Nucleus accumbens (tissue), 56 donors: Measurements from ENCODE around the gene MRPS6.
A peak's percentile ranks its signal among the peaks of the same experiment; 100 is the strongest.

Source experiments
- DNase-seq, 56 donors: peaks; one replicate each; lab custom pipeline; 2025; lab: John Stamatoyannopoulos, UW

The MRPS6 gene

DNA sequence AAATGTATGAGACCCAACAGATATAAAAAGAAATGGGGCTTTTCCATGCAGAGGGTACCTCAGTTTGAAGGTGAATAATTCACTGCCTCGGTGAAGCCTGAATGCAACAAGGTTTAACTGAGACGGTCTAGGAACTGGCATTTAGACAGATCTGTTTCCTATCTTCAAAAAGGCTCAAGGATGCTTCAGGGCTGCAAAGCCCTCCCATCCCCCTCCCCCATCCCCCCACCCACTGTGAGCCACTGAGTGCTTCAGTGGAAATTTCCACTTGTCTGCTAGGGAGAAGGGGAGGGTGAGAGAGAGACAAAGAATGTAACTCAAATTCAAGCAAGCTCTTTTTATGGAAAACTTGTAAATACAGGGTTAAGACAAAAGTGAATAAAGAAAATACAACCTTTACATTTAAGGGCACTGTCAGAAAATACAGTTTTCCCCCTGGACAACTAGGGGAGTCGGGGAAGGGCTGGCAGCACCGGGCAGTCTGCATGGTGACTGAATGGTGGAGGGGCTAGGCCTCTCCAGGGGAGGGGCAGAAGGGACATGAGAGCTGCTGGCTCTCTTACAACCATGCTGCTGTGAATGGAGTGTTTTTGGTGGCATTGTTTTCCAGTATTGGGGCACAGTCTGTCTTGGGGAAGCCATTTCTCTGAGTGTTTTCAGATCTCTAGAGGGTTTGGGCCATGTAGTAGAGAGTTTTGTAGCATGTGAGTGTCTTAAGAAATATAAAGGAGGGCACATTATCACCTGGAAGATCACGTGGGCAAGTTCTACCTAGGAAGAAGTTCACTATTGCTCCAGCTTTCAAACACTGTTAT lies 56.7 kb downstream of the MRPS6 start:
- peak in 6 of 56 donors; percentile 13 to 51 (median 26) for DNase-seq

DNA sequence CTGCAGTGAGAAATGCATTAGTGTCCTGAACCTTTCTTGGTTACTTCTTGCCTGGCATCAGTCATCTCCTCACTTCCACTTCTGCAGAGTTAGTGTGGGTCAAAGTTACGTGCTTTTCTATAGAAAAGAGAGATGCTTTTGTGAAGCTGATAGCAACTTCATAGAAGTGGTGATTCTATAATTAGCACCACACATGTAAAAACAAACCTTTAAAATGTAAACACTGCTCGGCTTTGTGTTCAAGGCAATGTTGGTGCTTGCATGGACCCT lies 57.3 kb downstream of the MRPS6 start:
- DNase-seq: no peak

DNA sequence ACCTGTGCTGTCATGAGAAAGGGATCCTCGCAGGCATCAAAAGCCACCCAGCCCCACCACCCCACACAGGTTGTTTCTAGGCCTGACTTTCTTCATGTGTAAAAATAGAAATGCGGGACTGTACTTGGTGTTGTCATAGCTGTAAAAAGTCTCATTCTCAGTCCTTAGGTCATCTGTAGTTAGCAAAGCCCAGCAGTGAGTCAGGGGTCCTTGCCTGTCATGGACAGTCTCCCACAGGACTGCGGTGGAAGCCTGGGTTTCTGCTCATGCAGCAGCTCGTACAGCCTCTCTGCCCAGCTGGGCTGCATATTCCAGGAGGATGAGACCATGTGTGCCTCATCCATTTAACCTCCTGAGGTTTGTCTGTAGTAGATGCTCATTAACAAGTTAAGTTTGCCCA lies 58.2 kb downstream of the MRPS6 start:
- no peak for DNase-seq

DNA sequence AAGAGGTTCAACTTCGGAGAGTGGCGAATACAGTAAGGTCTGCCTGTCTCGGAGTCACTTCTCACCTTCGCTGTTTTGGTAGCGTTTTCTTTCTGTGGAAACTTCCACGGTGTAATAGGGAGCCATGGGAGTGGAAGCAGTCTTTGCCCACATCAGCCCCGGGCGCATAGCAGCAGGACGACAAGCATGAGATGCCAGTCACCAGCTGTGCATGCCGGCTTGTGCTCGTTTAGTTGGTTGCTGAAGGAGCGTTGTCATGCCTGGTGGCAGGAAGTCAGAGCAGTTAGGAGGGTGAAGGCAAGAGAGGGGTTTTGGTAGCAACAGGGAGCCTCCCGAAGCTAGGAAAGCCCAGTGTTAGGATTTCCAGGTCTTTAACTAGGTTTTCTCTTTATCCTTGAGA lies 58.8 kb downstream of the MRPS6 start:
- no peak for DNase-seq

DNA sequence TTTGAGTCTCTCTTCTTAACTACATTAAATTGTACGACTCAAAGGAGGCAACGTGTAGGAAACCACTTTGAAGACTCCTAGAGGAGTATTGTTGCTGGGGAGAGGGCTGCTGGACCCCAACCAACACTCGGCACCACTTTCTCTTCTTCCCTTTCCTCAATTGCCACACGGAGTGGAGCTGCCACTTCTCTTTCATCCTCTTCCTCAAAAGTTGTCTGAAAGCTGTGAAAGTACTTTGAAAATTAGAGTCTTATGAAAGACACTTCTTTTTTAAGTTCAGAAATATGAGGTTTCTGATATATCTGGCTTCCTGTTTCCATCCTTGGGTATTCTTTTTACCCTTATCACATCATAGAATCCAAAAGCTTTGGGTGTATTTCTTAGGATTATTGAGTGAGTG lies 59.5 kb downstream of the MRPS6 start:
- DNase-seq: no peak

DNA sequence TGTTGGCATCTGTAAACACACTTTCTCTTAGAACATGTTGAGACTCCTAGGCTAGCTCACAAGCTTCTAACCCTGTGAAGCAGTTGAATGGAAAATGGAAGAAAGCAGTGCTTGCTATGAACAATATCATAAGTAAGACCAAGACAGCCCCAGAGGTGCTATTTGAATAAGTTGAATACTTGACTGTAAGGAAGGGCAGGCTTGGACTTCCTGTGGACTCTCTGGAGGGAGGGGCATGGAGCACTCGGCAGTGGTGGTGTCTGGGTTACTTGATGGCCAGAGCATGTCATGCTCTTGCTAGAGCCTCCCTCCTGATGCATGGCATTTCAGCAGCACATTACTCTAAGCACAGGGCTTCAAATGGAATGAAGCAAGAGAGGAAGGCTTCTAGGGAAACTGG lies 60.0 kb downstream of the MRPS6 start:
- DNase-seq: no peak

DNA sequence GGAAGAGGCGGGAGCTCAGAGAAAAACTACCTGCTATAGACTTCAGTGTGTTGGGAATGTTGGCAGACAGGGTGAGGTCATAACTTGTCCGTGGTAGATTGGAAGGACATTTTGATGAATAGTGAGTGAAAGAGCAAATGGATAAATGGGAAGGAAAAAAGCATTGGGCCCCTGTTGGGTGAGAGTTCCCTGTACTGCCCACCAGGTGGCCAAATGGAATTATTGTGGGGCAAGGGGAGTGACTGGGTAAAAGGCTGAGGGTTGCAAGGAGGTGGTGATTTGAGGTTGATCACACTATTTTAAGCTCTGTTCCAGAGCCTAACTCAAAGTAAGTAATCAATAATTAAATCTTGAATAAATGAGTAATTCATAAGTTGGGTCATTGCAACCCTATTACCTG lies 60.4 kb downstream of the MRPS6 start:
- DNase-seq: no peak

DNA sequence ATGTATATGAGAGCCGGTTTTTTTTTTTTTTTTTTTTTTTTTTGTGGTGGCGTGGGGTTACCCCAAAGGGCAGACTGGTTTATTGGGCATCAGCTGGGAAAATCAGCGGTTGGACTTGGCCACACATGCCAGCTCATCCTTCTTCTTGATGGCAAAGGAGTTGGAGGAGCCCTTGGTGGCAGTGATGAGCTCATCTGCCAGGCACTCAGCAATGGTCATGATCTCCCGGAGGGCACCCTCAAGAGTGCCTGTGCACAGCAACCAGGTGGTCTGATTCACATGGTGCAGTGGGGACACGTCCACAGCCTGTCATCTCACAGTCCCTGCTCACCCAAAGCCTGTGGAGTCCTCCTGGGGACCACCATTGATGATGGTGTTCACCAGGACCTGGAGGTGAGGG lies 62.0 kb downstream of the MRPS6 start:
- no peak for DNase-seq

DNA sequence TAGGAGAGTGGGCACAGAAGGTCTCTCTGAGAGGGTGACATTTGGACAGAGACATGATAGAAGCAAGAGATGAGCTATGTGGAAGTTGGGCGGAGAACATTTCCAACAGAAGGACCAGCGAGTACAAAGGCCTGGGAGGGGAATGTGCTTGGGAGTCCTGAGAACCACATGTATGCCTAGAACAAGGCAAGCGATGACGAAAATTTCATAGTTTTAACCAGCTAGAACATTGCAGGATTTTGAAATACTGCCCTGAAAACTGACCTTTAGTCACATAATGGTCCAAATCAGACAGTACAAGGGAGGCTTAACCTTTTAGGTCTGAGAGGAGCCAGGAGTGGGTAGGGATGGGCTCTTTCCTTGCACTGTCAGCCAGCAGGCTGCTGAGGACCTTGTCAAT lies 68.0 kb downstream of the MRPS6 start:
- DNase-seq: no peak

DNA sequence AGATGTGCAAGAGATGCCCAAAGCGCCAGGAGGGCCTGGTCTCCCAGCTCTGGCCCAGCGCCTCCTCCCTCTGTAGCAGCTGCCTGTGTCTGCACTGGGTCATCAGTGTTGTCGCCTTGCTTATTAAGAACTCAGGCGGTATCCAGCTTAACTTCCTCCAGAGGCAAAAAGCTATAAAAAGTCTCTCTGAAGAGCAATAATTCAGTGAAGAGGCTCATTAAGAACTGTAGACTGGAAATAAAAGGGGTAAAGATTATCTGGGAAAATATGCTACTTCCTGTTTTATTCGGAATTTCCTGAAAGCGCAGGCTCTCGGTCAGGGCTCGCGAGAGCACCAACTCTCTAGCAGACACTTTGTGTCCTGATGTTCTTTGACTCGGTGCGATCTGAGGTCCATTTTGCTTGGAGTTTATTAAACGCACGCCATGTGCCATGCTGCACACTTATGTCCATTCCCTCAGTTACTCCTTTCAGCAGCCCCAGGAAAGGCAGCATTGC lies 70.4 kb downstream of the MRPS6 start:
- DNase-seq: no peak

DNA sequence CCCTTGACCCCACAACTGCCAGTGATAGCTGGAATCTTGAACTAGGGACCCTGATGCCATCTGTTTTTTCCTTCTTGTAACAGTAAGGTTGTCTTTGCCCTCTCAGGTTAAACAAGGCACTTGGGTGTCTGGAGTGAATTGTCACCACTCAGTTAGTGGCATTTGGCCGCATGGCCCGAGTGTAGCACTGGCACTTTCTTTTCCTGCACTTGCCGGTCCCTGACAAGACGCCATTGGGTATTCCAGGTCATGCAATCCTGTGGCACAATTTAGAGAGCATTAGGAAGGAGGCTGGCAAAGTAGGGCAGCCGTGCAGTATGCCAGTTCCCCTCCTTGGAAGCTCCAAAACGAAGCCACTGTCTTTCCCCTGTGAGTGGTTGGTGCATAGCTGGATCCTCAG lies 70.8 kb downstream of the MRPS6 start:
- no peak for DNase-seq

DNA sequence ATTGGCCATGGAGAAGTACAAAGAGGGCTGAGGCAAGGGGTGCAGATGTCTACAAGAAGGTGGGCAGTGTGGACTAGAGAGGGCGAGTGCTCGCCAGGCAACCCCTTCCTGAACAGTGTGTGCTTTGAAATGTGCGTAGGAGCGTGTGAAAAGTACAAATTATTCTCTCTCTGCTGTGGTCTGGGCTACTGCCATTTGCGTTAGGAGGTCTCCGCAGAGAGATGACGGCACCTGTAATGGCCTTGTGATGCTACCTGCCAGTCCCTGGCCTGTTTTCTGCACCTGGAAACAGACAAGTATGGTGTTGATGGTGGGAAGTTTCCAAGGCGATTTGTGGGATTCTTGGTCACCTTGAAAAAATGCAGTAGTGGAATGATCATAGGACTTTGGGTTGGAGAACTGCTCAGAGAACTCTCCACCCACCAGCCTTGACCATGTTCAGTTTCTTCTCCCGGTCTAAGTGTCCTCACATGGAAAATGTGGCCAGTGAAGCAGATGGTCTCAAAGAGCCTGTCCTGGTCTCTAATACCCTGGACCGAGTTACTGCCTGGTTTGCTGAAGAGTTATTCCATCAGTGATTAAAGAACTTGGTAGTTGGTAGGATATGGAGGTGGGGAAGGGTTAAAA lies 74.5 kb downstream of the MRPS6 start:
- DNase-seq: no peak

DNA sequence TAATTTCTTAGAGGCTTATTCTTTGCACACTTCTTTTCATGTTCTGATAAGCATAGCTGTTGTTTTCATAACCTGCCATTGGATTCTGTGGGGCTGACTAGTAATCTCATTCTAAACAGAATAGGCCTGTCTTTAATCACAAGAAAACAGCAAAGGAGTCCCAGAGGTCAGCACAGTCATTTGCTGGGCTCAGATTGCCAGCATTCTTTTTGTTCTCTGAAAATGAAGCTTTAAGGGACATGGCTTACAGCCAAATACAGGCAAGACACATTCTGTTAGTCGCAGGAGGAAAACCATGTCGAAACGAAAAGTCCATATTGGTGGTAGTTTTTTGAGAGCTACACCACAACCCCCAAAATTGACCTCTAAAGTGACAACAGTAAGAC lies 75.0 kb downstream of the MRPS6 start:
- no peak for DNase-seq

DNA sequence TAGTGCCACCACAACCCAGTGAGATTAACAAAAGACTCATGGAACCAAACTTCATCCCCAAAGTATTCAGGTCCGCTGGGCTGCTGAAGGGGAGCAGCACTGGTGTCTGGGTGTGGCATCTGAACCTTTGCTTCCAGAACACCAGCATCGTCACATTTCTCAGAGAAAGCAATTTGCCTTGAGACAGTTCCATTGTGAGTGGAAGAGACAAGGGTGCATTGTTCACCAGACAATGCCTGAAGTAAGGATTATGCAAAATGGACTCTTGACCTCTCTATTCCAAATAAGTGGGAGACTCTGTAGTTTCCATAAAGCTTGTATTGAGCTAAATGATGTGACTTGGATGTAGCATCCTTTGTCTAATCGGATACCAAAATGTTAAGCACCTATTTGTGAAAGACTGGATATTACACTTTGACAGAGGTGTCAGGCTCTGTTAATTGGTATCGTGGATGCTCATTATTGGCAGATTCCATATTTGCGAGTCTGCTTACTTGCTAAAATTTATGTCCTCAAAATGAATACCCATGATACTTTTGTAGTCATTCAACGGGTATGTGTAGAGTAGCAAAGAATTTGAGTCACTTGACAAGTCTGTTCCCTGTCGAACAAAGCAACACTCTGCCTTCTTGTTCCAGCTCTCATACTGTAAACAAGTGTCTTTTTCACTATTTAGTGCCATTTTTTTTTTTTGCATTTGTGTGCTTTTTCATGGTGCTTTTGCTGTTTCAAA lies 75.6 kb downstream of the MRPS6 start:
- DNase-seq: peak in 2 of 56 donors; percentile 8 to 35

DNA sequence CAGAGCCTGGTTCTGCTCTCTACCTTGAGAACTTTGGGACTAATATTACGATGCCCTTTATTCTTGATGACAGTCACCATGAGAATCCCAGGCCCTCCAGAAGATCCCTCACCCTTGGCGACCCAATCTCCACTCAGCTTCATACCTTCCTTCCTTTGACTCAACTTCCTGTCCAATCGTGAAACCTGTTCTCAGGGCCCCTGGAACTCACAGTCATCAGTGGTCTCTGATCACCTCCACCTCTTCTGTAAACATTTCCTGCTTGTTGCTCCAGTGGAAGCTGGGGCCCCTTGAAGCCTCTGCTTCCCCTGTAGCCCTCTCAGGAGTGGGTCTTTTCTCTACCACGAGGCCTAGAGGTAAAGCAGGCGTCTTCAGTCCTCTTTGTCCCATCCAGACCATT lies 79.1 kb downstream of the MRPS6 start:
- no peak for DNase-seq

DNA sequence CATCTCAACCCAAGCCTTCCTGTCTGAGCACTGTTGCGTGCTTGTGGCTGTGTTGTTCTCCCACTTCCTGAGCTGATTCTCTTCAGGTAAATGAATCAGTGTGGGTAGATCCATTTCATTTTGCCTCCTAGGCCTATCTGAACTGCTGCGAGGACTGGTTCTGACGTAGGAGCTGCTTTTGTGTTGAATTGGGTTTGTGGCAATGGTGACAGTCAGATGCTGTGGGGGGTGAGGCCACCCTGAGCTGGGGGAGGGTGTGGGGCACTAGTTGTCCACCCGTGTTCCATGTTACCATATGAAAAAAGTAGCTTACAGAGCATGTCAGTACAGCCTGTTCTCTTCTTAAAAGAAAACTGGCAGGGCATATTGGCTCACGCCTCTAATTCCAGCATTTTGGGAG lies 81.5 kb downstream of the MRPS6 start:
- DNase-seq: no peak

DNA sequence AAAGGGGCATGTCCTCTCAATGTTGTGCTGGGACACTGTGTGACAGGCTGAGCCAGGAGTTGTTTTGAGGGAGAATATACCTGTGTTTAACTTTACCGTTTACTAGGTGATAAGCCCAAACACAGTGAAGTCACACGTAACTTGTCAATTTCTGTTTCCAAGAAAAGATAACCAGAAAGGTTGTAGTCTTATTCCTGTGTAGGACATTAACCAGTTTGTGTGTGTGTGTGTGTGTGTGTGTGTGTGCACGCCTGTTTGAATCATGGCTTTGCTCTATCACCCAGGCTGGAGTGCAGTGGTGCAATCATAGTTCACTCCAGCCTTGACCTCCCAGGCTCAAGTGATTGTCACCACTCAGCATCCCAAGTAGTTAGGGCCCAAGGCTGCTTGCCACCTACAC lies 83.6 kb downstream of the MRPS6 start:
- DNase-seq: no peak

DNA sequence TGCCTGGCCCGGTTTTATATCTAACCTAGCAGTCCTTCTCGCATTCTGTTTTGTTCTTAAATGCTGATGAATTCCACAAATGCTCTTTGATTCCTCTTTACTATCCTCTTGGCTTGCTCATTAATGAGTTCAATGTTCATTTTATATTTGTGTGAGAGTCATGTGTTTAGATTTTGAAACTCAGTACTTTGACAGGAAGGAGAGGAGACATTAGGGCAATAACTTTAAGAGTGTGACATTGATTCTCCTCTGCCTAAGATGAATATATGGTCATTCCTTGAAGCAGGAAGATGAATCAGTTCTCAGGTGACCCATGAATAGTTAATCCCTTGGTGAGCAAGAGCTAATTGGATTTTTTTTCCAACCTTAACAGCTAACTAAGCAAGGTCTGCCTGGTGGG lies 84.1 kb downstream of the MRPS6 start:
- no peak for DNase-seq

DNA sequence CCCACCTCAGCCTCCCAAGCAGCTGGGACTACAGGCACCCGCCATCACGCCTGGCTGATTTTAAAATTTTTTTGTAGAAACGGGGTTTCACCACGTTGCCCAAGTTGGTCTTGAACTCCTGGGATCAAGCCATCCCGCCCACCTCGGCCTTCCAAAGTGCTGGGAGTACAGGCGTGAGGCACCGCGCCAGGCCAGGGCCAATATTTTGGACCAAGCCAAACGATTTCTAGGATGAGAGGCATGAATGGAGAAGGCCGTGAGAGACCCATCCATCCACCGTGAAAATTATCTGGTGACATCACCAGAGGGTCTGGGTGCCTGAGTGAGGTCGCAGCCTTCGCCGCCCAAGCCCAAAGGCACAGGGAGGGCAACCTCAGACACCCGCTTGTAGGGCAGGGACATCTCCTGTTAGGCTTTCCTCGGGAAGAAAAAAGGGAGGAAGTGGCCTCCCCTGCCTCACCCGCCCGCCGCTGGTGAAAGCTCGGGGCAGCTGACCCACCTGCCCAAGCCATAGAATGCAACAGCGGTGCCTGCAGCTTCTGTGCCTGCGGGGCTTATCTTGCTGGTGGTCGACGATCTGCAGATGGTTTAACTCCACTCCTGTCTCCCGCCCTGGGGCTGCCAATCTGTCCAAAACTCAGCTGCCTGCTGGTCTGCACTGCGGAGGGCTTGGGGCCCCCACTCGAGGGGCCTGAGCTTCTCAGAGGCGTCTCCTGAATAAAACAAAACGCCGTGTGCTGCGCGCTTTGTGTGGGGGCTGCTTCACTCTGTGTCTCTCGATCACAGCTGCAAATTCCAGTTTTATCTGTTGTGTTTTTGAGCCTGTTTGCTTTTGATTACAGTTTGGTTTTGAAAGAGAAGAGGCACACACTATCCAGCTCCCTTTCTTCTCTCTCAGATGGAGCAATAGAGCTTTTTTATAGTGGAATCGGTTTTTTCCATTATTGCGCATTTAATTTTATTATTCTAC lies 85.8 kb downstream of the MRPS6 start:
- DNase-seq: no peak

DNA sequence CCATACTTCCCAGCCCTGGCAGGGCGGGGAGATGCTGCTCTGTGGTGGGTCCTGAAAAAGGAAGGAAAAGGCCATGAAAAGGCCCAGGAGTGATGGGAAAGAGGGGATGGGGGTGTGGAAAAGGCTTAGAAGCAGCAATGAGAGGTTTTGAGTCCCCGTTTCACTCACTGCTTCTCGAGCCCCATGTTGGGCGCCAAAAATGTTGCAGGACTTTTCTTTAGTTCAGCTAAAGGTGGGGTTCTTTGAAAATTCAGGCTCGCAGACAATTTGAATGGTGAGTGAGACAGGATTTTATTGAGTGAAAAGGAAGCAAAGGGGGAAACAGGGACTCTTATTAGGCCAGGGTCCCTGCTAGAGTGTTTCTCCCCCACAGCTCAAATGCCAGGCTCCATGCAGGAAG lies 93.1 kb downstream of the MRPS6 start:
- no peak for DNase-seq

DNA sequence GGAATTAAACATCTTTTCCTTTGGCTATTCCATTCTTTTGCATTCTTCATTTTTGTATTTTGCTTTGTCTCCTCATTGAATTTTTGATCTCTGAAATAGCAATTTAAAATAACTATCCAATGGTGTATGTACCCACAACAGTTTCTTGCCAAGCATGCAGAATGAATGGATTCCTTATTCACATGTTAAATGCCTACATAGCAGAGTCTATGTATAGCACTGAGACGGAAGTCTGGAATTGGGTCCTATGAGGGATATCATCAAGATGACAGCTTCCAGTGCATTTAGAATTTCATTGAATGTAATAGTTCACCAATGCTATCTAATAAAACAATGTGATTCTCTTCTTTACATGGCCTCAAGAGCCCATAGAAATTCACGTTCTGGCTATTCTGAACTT lies 97.5 kb downstream of the MRPS6 start:
- DNase-seq: no peak
